GM18909 (cell line): ENCODE results near the gene NFASC.

ENCODE experiments used
- ATAC-seq: cut with Tn5 transposase; IDR thresholded peaks from one replicate; pipeline ENCODE4 v1.9.1; 2021; ENCODE audit warnings: mild to moderate bottlenecking; ENCODE audit not compliant: unreplicated experiment, poor library complexity

NFASC gene

GRCh38 chr1:205025239-205025638 lies 154.6 kb downstream of the NFASC start:
- ATAC-seq: no peak

- ATAC-seq: no peak
Observed at GRCh38 chr1:205026181-205026580, 155.5 kb downstream of the NFASC start.

- ATAC-seq: no peak
Observed at GRCh38 chr1:205028390-205028789, 157.7 kb downstream of the NFASC start.

GRCh38 chr1:205028924-205029323 lies 158.3 kb downstream of the NFASC start:
- ATAC-seq: no peak

- ATAC-seq: no peak
Observed at GRCh38 chr1:205030241-205030640, 159.6 kb downstream of the NFASC start.

- no peak for ATAC-seq
Observed at GRCh38 chr1:205030896-205031295, 160.2 kb downstream of the NFASC start.

GRCh38 chr1:205032508-205032907 lies 161.8 kb downstream of the NFASC start:
- no peak for ATAC-seq

- no peak for ATAC-seq
Observed at GRCh38 chr1:205037539-205037938, 166.9 kb downstream of the NFASC start.

- no peak for ATAC-seq
Observed at GRCh38 chr1:205038132-205038786, 167.6 kb downstream of the NFASC start.

GRCh38 chr1:205041001-205041715 lies 170.5 kb downstream of the NFASC start:
- no peak for ATAC-seq

GRCh38 chr1:205041998-205042910 lies 171.6 kb downstream of the NFASC start:
- no peak for ATAC-seq

GRCh38 chr1:205042911-205043806 lies 172.5 kb downstream of the NFASC start, which contains the start of gene CNTN2:
Gene CNTN2, plus strand, starts transcription at chr1:205043212. Its CDS starts 9,974 bp downstream, at chr1:205053186.
- ATAC-seq: no peak

- ATAC-seq: no peak
Observed at GRCh38 chr1:205043866-205044265, 173.2 kb downstream of the NFASC start.

- no peak for ATAC-seq
Observed at GRCh38 chr1:205044741-205045140, 174.1 kb downstream of the NFASC start.

GRCh38 chr1:205045146-205045545 lies 174.5 kb downstream of the NFASC start:
- ATAC-seq: no peak

GRCh38 chr1:205046870-205047269 lies 176.2 kb downstream of the NFASC start:
- no peak for ATAC-seq

GRCh38 chr1:205047764-205048231 lies 177.1 kb downstream of the NFASC start:
- ATAC-seq: no peak

- no peak for ATAC-seq
Observed at GRCh38 chr1:205048382-205048781, 177.7 kb downstream of the NFASC start.

- ATAC-seq: no peak
Observed at GRCh38 chr1:205049479-205049878, 178.8 kb downstream of the NFASC start.

- ATAC-seq: no peak
Observed at GRCh38 chr1:205052690-205053089, 182.0 kb downstream of the NFASC start.
